ENCODE measurements around the gene SLC13A3.

SLC13A3 gene

GRCh38 chr20:46582648-46583047 lies 68.6 kb downstream of the SLC13A3 start:
- DNase-seq (ENCODE audit: extremely low read depth in 1 of 2, low read depth in 1 of 2): no peak

- no peak for DNase-seq (ENCODE audit: extremely low read depth in 1 of 2, low read depth in 1 of 2)
Observed at GRCh38 chr20:46581391-46581790, 69.9 kb downstream of the SLC13A3 start.

DNA sequence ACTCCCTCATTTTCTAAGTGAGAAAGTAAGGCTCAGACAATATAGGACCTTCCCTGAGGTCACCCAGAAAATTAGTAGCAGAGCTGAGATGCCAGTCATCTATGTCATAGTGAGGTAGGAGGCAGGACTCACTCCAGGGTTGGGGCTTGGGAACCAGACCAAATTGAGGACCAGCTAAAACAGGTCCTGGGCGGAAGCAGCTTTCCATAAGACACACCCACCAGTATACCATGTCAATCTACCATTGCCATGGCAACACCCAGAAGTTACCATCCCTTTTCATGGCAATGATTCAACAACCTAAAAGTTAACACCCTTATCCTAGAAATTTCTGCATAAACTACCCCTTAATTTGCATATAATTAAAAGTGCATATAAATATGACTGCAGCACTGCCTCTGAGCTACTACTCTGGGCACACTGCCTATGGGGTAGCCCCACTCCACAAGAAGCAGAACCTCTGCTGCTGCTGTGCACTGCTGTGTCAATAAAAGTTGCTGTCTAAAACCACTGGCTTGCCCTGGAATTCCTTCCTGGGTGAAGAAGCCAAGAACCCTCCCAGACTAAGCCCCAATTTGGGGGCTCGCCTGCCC lies 70.5 kb downstream of the SLC13A3 start:
- no peak for DNase-seq (ENCODE audit: extremely low read depth in 1 of 2, low read depth in 1 of 2)

DNA sequence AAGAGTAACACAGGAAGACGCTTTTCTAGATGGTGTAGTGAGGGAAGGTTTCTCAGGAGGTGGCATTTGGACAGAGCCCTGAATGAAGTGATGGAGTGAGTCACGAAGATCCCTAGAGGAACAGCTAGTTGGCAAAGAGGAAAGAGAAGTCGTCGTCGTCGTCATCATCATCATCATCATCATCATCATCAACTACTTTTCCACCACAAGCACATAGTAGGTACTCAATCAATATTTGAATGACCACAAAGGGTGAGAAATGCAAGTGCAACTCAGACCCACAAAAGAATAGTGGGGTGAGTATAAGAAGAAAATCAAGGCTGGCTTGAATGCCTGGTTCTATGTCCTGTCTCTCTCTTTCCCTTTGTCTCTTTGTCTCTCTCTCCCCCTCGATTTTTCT lies 72.5 kb downstream of the SLC13A3 start:
- no peak for DNase-seq (ENCODE audit: extremely low read depth in 1 of 2, low read depth in 1 of 2)

- DNase-seq (ENCODE audit: extremely low read depth in 1 of 2, low read depth in 1 of 2): no peak
Observed at GRCh38 chr20:46576774-46577395, 74.4 kb downstream of the SLC13A3 start.

GRCh38 chr20:46575937-46576461 lies 75.3 kb downstream of the SLC13A3 start:
- no peak for DNase-seq (ENCODE audit: extremely low read depth in 1 of 2, low read depth in 1 of 2)

DNA sequence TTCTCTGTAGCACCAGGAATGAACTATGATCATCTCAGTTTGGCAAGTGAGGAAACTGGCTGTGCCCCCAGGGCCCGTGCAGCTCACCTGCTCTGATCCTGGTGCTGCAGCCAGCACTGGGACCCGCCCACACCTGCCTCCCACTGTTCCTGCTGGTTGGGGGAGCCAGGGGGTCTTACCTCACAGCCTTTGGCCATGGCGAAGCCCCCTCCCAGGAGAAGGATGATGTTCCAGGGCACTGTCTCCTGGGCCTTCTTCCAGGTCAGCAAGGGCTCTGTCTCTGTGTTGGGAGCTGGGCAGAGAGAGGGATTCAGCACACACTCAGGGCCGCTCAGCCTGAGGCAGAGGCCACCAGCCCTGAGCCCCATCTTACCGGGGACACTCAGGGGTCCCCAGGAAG lies 75.9 kb downstream of the SLC13A3 start:
- DNase-seq (ENCODE audit: extremely low read depth in 1 of 2, low read depth in 1 of 2): no peak

- no peak for DNase-seq (ENCODE audit: extremely low read depth in 1 of 2, low read depth in 1 of 2)
Observed at GRCh38 chr20:46573788-46574584, 77.3 kb downstream of the SLC13A3 start.

DNA sequence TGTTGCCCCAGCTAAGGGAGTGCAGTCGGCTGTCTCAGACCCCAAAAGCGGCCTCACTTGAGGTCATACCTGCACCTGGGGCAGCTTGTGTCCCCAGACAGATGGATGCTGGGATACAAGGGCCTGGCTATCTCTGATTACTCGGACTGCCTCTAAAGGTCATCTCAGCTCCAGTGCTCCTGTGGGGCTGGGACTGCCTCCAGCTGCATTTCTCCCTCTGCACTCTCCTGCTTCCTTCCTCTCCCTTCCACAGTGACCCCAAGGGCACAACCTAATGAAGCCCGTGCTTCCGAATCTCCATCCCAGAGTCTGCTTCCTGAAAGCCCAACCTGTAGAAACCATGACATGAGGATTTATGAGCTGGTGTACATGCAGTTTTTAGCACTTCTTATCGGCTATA lies 78.0 kb downstream of the SLC13A3 start:
- DNase-seq (ENCODE audit: extremely low read depth in 1 of 2, low read depth in 1 of 2): no peak

DNA sequence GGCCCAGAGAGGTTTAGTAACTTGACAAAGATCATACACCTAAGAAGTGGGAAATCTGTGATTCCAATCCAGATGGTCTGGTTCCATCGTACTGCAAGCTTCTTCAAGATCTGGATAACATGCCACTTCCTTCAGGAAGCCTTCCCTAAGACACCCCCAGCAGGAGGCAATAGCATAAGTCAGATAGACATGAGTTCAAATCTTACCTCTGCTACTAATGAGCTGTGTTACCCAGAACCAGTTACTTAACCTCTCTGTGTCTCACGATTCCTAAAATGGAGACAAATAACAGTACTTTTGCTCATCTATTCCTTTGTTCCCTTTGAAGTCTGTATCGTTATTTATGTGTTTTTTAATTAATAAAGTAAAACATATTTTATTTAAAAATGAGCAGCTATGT lies 78.5 kb downstream of the SLC13A3 start:
- no peak for DNase-seq (ENCODE audit: extremely low read depth in 1 of 2, low read depth in 1 of 2)

DNA sequence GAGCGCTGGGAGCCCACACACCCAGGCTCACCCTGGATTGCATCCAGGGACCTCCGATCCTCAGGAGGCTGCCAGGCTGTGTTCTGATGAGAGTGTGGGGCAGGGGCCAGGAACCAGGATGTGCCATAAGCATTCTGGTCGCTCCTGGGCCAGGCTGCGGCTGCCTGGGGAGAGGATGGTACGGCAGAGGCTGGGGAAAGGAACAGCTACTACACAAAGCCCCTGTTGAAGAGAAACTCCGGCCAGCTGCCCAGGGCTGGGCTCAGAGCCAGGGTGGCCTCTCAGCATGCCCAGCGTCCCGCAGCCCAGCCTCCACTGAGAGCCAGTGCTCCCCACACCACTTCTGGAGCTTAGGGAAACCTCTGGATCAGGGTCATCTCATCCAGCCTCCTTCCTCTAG lies 79.1 kb downstream of the SLC13A3 start:
- DNase-seq (ENCODE audit: extremely low read depth in 1 of 2, low read depth in 1 of 2): no peak

DNA sequence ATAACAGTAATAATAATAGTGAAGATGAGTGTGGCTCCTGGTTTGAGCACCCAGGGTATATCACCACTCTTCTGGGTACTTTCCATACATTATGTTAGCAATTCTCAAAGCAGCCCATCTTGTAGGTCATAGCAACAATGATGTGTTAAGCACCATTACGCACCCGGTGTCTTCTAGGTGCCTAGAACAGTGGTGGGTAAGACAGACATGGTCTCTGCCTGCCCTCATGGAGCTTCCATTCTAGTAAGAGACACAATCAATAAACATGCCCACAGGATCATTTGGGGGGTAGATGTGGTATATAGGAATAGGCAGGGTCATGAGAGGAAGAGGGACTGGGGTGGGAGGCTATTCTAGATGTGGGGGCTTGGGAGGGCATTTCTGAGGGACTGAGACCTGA lies 79.8 kb downstream of the SLC13A3 start:
- DNase-seq (ENCODE audit: extremely low read depth in 1 of 2, low read depth in 1 of 2): no peak

- DNase-seq (ENCODE audit: extremely low read depth in 1 of 2, low read depth in 1 of 2): no peak
Observed at GRCh38 chr20:46570956-46571355, 80.3 kb downstream of the SLC13A3 start.

DNA sequence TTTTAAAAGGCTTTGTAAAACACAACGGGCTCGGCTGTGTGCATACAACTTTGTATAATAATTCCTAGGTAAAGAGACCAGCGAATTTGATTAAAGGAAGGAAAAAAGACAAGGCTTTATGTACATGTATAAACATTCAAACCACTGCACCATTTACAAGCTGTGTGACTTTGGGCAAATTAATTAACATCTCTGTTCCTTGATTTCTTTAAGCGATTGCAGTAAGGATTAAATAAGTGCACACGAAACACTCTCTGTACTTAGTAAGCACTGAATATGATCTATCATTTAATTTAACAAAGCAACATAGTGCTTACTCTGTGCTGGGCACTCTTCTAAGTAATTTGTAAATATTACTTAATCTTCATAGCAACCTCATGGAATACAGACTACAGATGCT lies 81.3 kb downstream of the SLC13A3 start:
- DNase-seq (ENCODE audit: extremely low read depth in 1 of 2, low read depth in 1 of 2): no peak

DNA sequence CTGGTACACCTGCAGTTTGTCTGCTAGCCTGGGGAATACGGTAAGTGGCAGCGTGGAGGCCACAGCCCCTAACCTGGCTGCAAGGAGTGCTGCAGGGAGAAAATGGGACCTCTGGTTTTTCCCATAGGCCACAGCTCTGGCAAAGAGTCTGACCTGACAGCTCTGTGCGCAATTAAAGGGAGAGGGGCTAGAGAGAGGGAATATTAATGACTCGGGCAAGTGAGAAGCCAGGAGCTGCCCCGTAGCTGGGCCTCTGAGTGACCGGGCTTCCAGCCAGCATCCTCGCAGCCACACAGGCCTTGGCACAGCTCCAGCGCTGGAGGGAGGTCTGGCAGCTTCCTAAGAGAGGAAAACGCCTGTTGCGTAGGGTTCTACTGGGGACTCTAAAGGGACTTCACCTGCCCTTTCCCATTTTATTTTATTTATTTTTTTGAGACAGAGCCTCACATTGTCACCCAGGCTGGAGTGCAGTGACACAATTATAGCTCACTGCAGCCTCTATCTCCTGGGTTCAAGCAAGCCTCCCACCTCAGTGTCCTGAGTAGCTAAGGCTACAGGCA lies 82.6 kb downstream of the SLC13A3 start:
- DNase-seq (ENCODE audit: extremely low read depth in 1 of 2, low read depth in 1 of 2): no peak

- no peak for DNase-seq (ENCODE audit: extremely low read depth in 1 of 2, low read depth in 1 of 2)
Observed at GRCh38 chr20:46566125-46566524, 85.1 kb downstream of the SLC13A3 start.

DNA sequence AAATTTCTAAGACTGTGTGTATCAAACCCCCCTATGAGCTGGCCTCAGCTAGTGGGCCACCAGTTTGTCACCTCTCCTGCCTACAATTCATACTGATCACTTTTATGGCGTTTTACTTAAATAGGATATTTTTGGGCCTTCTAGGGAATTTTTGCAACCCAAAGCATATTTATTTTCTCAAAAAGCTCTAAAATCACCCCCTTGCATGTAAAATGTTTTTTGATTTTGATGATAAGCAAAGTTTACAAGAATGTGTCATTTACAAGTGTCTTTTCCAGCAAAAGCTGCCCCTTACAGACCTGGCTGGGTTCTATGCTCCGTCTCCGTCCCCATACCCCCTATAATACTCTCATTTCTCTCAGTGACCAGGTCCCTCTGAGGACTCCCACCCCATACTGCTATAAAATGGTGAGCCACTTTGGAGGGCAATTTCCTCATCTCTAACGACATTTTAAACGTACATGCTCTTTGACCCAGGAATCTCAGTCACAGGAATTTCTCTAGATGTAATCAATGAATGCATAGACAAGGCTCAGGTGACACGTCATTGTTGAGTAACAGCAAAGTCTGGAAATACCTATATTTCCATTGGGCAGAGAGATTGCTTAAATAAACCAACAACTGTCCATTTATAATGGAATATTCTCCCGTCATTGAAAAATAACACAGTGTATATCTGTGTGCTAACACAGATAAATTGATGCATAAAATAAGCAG lies 86.9 kb downstream of the SLC13A3 start:
- no peak for DNase-seq (ENCODE audit: extremely low read depth in 1 of 2, low read depth in 1 of 2)

DNA sequence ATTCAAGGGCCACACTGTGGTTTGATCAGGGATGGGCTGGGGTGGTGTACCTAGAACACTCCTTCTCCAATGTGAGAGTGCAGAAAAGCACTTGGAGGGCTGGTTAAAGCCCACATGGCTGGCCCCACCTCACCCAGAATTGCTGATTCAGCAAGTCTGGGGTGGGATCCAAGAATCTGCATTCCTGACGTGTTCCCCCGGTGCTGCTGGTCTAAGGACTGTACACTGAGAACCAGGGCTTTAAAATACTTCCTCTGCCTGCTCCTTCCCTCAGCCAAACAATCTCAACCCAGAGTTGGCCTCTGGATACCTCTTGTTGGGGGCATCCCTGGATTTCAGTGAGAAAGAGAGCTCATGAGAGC lies 87.4 kb downstream of the SLC13A3 start:
- no peak for DNase-seq (ENCODE audit: extremely low read depth in 1 of 2, low read depth in 1 of 2)

DNA sequence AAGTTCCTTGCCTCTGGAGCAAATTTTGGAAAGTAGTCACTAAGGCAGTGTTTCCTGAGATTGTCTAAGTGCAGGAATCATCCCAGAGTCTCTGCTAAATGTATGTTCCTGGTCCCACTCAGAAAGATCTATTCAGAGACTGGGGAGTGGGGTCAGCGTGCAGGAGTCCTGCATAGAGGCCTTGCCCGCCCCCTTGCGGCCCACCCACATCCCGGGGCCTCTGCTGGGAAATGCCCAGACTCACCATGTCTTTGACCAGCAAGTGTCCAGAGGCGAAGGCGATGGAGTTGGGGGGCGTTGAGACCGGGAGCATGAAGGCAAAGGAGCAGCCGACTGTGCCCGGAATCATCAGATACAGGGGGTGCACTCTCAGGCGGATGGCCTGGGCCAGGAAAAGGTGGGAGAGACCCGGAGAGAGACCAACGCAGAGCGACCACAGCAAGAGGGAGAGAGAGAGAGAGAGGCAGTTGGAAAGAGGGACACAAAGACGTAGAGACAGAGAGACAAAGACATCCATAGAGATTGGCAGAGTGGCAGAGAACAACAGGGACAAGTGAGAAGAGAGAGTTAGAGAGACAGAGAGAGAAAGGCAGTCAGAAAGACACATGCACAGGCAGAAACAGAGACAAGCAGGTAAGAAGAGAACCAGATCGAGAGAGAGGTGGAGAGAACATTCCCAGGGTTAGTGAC lies 87.9 kb downstream of the SLC13A3 start:
- no peak for DNase-seq (ENCODE audit: extremely low read depth in 1 of 2, low read depth in 1 of 2)

- peak in 1 of 2 donors; percentile 29 for DNase-seq (ENCODE audit: extremely low read depth in 1 of 2, low read depth in 1 of 2)
Observed at GRCh38 chr20:46562373-46563169, 88.7 kb downstream of the SLC13A3 start.

All from activated CD8-positive, alpha-beta memory T cell treated with anti-CD3 and anti-CD28 coated beads for 1 hour (primary cell).